Glutamatergic neuron (in vitro differentiated cells): ENCODE measurements around the gene NAP1L1. TPM values are rescaled to one million over a fixed set of nuclear protein-coding genes. Genes with fewer than 3 reads are reported as not detected.
A peak's percentile ranks its signal among the peaks of the same experiment; 100 is the strongest.

ENCODE experiments used
- DNase-seq: peaks from one replicate; pipeline ENCODE4 v3.0.0; 2022
- H3K27ac Mint-ChIP-seq: one replicate; pipeline ENCODE4 v1.8.0; 2020; ENCODE audit warnings: mild to moderate bottlenecking, mixed read lengths, inconsistent platforms; ENCODE audit not compliant: unreplicated experiment
- H3K27me3 Mint-ChIP-seq: one replicate; pipeline ENCODE4 v1.8.0; 2020; ENCODE audit warnings: mild to moderate bottlenecking, moderate library complexity, mixed read lengths, inconsistent platforms; ENCODE audit not compliant: unreplicated experiment
- H3K36me3 Mint-ChIP-seq: one replicate; pipeline ENCODE4 v1.8.0; 2020; ENCODE audit warnings: mild to moderate bottlenecking, mixed read lengths, inconsistent platforms; ENCODE audit not compliant: unreplicated experiment
- H3K4me1 Mint-ChIP-seq: one replicate; pipeline ENCODE4 v1.8.0; 2020; ENCODE audit warnings: mild to moderate bottlenecking, low read depth, mixed read lengths, inconsistent platforms; ENCODE audit not compliant: unreplicated experiment
- H3K4me3 Mint-ChIP-seq: one replicate; pipeline ENCODE4 v1.8.0; 2020; ENCODE audit warnings: mild to moderate bottlenecking, mixed read lengths, inconsistent platforms; ENCODE audit not compliant: unreplicated experiment
- H3K9me3 Mint-ChIP-seq: one replicate; pipeline ENCODE4 v1.8.0; 2020; ENCODE audit warnings: mild to moderate bottlenecking, moderate library complexity, mixed read lengths, inconsistent platforms; ENCODE audit not compliant: unreplicated experiment
- CTCF ChIP-seq: fragments of 200-600 bp; sonication (generic); IDR thresholded peaks from one replicate; pipeline ENCODE4 v1.5.0; 2021; ENCODE audit not compliant: partially characterized antibody, unreplicated experiment
- total RNA-seq: library from RNA; stranded (reverse); fragmentation: NEBNext Ultra II Directional; extraction: Animal tissue kit (Norgen Biotek cat#: 25700); gene quantifications from one replicate; pipeline ENCODE4 v1.2.1, GENCODE V29; 2021; ENCODE audit not compliant: unreplicated experiment

NAP1L1 gene
- total RNA-seq, 1 donor from 2014 or later: 635 TPM

GRCh38 chr12:76084863-76085519 is 506 bp upstream of the NAP1L1 start:
- H3K4me1 Mint-ChIP-seq: peaks cover 22% of the 10 kb centered on the region
- H3K27me3 Mint-ChIP-seq: peaks cover 7% of the 10 kb centered on the region
- H3K9me3 Mint-ChIP-seq: peaks cover 17% of the 10 kb centered on the region

GRCh38 chr12:76083246-76083903 is 1.1 kb downstream of the NAP1L1 start:
- Mint-ChIP-seq H3K4me3 (peak overlapping the region; percentile 98), H3K36me3 (no peaks in the 10 kb centered on the region), H3K4me1 (peaks cover 32% of the 10 kb centered on the region), H3K9me3 (peaks cover 17% of the 10 kb centered on the region), H3K27ac (peak overlapping the region; percentile 95), H3K27me3 (peaks cover 7% of the 10 kb centered on the region)
- DNase-seq: no peak
- TF ChIP-seq CTCF: no peak

More at GRCh38 chr12:76084863-76085519, 506 bp upstream of the NAP1L1 start:
- H3K27ac Mint-ChIP-seq: peak overlapping the region; percentile 99
- peak; percentile 81 for DNase-seq
- peak overlapping the region; percentile 89 for H3K4me3 Mint-ChIP-seq
- no peak for TF ChIP-seq CTCF
- no peaks in the 10 kb centered on the region for H3K36me3 Mint-ChIP-seq

GRCh38 chr12:76081909-76082308 is 2.6 kb downstream of the NAP1L1 start:
- no peaks in the 10 kb centered on the region for H3K36me3 Mint-ChIP-seq
- TF ChIP-seq CTCF: no peak
- peaks cover 36% of the 10 kb centered on the region for H3K4me1 Mint-ChIP-seq
- peaks cover 7% of the 10 kb centered on the region for H3K27me3 Mint-ChIP-seq
- no peak for DNase-seq
- H3K9me3 Mint-ChIP-seq: peaks cover 17% of the 10 kb centered on the region
- peak overlapping the region; percentile 80 for H3K4me3 Mint-ChIP-seq
- H3K27ac Mint-ChIP-seq: peak overlapping the region; percentile 23

GRCh38 chr12:76080729-76081415 is 3.6 kb downstream of the NAP1L1 start:
- H3K9me3 Mint-ChIP-seq: peaks cover 17% of the 10 kb centered on the region
- no peak overlapping the region for H3K4me3 Mint-ChIP-seq
- H3K27me3 Mint-ChIP-seq: peaks cover 7% of the 10 kb centered on the region
- no peaks in the 10 kb centered on the region for H3K36me3 Mint-ChIP-seq
- DNase-seq: peak; percentile 31
- H3K27ac Mint-ChIP-seq: no peak overlapping the region
- TF ChIP-seq CTCF: peak; percentile 48
- H3K4me1 Mint-ChIP-seq: peaks cover 38% of the 10 kb centered on the region
